T-helper 2 cell treated with Interferon-gamma antibody and Interleukin-4, amounts not matched to agents 100 ng/mL and 5 ng/mL, for 36 hours (primary cell): Measurements from ENCODE around the gene HSPA1A. TPM values are rescaled to one million over a fixed set of nuclear protein-coding genes. Genes with fewer than 3 reads are reported as not detected.
"Not testable (repeated sequence)": the region's sequence is repeated elsewhere in the genome, so short reads cannot be mapped to it uniquely, and the experiment has no call there.

ENCODE experiments used
- intact Hi-C: fragments of 100-400 bp; cut with micrococcal nuclease; formaldehyde crosslinking; loops from one replicate; pipeline ENCODE4 v1.15.1; 2023
- total RNA-seq: library from RNA; stranded (reverse); gene quantifications from 2 replicates; pipeline ENCODE4 v1.2.3, GENCODE V29; 2022

HSPA1A gene
- total RNA-seq, 1 donor from 2014 or later: 120 TPM

- intact Hi-C loops: loop anchor here (2.0 to 10.0 kb wide), 3 partner anchors 103 to 337 kb away; partner anchors contain the start of genes DDAH2, LY6G5C and MICB
Observed at GRCh38 chr6:31831350-31832215, 16.2 kb downstream of the HSPA1A start.

DNA sequence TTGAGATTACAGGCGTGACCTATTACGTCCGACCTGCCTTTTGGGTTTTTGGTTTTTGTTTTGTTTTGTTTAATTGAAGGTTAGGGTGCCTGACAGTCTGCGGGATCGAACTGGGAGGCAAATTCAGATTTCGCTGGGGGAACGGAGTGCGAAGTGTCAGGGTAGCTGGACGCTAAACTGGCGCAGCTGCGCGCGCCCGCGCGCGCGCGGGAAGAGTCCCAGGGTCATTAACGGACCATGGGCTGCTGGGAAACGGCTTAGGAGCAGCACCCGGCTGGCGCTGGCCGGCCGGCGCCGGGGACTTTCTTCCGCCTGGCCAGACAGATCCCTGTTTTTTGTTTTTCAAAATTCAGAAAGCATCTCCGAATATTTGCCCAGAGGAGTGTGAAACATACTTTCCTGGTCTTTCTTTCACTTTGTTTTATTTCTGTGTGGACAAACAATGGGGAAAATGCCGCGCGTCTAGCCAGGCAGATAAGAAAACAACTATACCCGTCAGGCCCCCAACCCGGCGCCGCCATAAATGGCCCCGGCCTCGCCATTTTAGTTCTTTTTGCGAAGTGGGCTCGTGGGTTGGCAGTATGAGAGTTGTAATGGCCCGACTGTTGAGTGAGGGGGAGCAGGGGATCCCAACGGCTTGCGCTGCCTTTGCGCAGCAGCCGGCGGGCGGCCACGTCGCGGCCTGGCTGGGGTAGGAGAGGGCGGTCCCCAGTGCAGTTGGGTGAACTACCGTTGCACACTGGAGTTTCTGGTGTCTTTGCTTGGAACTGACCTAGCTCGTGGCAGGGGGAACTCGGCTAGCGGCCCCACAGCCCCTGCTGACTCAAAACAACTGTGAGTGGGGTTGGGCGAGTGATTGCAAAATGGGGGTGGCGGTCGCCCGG lies 19.3 kb downstream of the HSPA1A start:
- intact Hi-C loops: loop anchor here (1.0 to 10.0 kb wide), 6 partner anchors 28 to 340 kb away; partner anchors contain the start of genes ABHD16A, BAG6, MICB and NEU1

DNA sequence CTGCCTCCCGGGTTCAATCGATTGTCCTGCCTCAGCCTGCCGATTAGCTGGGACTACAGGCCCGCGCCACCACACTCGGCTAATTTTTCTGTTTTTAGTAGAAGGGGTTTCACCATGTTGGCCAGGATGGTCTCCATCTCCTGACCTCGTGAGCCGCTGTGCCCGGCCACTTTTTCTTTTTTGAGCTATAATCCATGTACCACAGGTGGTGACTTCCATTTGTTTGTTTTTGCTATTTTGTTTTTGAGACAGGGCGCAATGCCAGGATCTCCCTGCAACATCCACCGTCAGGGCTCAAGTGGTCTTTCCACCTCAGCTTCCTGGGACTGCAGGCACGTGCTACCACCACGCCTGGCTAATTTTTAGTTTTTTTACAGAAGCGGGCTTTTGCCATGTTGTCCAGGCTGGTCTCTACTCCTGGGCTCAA lies 20.7 kb downstream of the HSPA1A start:
- intact Hi-C loops: loop anchor here (10.0 kb wide), 1 partner anchor 341 kb away; the partner anchor contains the start of gene MICB

GRCh38 chr6:31836474-31837368 lies 21.4 kb downstream of the HSPA1A start:
- intact Hi-C loops: loop anchor here (10.0 kb wide), 1 partner anchor 342 kb away; the partner anchor contains the start of gene MICB

DNA sequence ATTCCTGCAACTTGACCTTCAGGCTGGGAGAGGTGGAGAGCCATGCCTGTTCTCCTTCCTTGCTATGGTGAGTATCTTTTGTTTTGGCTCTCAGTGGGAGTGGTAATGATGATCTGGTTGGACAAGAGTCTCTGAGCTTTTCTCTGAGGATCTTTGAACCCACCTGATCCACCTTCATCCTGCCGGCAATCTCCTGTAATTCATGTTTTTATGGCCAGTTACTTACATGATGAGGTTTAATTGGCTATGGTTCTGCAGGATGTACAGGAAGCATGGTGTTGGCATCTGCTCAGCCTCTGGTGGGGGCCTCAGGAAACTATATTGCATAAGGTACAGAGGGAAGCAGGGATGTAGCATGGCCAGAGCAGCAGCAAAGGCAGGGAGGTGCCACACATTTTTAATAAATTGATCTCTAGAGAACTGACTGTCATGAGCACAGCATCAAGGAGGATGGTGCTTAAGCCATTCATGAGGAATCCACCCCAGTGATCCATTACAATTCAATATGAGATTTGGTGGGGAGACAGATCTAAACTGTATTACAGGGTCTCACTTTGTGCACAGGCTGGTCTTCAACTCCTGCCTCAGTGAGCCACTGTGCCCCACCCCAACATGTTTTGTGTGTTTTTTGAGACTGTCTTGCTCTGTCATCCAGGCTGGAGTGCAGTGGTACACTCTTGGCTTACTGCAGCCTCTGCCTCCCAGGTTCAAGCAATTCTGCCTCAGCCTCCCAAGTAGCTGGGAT lies 22.2 kb downstream of the HSPA1A start:
- intact Hi-C loops: loop anchor here (10.0 kb wide), 1 partner anchor 343 kb away; the partner anchor contains the start of gene MICB

- intact Hi-C loops: loop anchor here (10.0 kb wide), 1 partner anchor 343 kb away; the partner anchor contains the start of gene MICB
Observed at GRCh38 chr6:31838114-31838553, 22.8 kb downstream of the HSPA1A start.

- intact Hi-C loops: loop anchor here (10.0 kb wide), 1 partner anchor 344 kb away; the partner anchor contains the start of gene MICB
Observed at GRCh38 chr6:31838968-31839367, 23.6 kb downstream of the HSPA1A start.

DNA sequence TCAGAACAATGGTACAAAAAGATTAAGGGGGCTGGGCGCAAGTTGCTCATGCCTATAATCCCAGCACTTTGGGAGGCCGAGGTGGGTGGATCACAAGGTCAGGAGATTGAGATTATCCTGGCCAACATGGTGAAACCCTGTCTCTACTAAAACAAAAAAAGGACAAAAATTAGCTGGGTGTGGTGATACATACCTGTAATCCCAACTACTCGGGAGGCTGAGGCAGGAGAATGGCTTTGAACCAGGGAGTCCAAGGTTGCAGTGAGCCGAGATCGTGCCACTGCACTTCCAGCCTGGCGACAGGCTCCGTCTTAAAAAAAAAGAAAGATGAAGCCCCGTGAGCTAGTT lies 24.4 kb downstream of the HSPA1A start:
- intact Hi-C loops: loop anchor here (10.0 kb wide), 1 partner anchor 345 kb away; the partner anchor contains the start of gene MICB

- intact Hi-C loops: no loop called here
Observed at GRCh38 chr6:31842053-31842452, 26.7 kb downstream of the HSPA1A start.

DNA sequence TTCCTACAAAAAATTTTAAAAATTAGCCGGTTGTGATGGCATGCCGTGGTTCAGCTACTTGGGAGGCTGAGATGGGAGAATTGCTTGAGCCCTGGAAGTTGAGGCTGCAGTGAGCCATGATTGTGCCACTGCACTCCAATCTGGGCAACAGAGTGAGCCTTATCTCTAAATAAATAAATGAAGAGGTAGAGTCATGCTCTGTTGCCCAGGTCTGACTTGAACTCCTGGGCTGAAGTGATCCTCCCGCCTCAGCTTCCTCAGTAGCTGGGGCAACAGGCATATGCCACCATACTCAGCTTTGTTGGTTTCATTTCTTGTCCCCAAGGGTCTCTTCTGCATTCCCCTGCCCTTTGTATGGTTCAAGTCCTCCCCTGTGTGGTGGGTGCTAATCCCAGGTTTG lies 29.2 kb downstream of the HSPA1A start:
- intact Hi-C loops: no loop called here

- intact Hi-C loops: no loop called here
Observed at GRCh38 chr6:31847276-31847978, 32.1 kb downstream of the HSPA1A start.

GRCh38 chr6:31850765-31851484 lies 35.6 kb downstream of the HSPA1A start:
- intact Hi-C loops: no loop called here

DNA sequence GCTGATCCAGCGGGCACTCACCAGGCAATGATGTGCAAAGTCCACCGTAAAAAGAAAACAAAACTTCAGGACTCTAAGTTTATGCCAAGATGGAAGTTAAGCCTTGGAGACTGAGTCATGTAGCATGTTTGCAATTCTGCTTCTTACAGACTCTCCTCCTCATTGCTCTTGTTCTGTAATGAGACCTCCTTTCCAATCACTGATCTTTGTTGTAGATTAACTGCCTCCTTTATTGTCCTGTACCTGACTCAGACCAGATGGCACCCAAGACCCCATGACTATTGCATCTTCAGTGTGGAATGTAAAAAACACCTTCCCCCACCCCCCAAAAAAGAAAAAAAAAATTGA lies 36.1 kb downstream of the HSPA1A start:
- intact Hi-C loops: no loop called here

GRCh38 chr6:31851980-31852718 lies 36.8 kb downstream of the HSPA1A start:
- intact Hi-C loops: not testable (repeated sequence)

GRCh38 chr6:31857774-31858173 lies 42.4 kb downstream of the HSPA1A start:
- intact Hi-C loops: not testable (repeated sequence)

DNA sequence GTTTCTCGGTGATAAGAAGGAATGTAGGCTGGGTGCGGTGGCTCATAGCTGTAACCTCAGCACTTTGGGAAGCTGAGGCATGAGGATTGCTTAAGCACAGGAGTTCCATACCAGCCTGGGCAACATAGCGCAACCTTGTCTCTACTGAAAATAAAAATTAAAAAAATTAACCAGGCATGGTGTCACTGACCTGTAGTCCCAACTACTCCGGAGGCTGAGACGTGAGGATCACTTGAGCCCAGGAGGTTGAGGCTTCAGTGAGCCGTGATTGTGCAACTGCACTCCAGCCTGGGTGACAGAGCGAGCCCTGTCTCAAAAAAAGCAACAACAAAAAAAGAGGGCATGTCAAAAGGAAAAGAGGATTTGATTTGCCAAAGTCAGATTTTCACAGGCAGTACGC lies 43.4 kb downstream of the HSPA1A start:
- intact Hi-C loops: no loop called here

GRCh38 chr6:31859923-31860322 lies 44.6 kb downstream of the HSPA1A start:
- intact Hi-C loops: loop anchor here (10.0 kb wide), 1 partner anchor 115 kb away; the partner anchor contains the start of gene DXO

DNA sequence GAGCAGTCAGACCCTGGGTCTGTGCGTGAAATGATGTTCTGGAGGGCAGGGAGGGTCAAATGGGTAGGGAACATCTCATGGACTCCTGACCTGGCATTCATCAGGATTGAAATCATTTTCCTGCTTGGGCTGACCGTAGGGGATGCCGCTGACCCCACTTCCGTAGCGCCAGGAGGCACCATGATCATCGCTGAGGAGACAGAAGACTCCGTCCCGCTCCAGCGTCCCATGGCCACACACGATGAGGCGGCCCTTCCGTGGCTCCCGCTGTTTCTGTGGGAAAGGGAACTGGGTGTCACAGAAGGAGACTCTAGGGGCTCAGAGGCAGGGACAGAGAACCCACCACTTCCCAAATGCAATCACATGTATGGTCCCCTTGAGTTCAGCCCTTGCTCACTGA lies 45.0 kb downstream of the HSPA1A start:
- intact Hi-C loops: loop anchor here (10.0 kb wide), 1 partner anchor 114 kb away; the partner anchor contains the start of gene DXO
